Loucy (cell line): ENCODE measurements around the gene ACCSL.
A peak's percentile ranks its signal among the peaks of the same experiment; 100 is the strongest.

Source experiments
- H2AFZ ChIP-seq: fragments of 200-600 bp; sonication (generic); 2 replicates; pipeline ENCODE4 v1.6.0; 2016; ENCODE audit warnings: antibody characterized with exemption, mild to moderate bottlenecking, low read length, moderate library complexity
- H3F3A ChIP-seq: fragments of 200-600 bp; 2 replicates; pipeline ENCODE4 v1.6.0; 2016; ENCODE audit warnings: antibody characterized with exemption, low read depth, mild to moderate bottlenecking
- H3K27me3 ChIP-seq: fragments of 200-600 bp; sonication (generic); 2 replicates; pipeline ENCODE4 v1.6.1; 2014; ENCODE audit warnings: low read length, mild to moderate bottlenecking; ENCODE audit not compliant: insufficient read depth, poor library complexity, severe bottlenecking
- H3K36me3 ChIP-seq: fragments of 200-600 bp; sonication (generic); 2 replicates; pipeline ENCODE4 v1.6.1; 2016; ENCODE audit warnings: low read length; ENCODE audit not compliant: insufficient read depth
- H3K4me1 ChIP-seq: fragments of 200-600 bp; sonication (generic); 2 replicates; pipeline ENCODE4 v1.5.1; 2014; ENCODE audit warnings: low read length, mild to moderate bottlenecking; ENCODE audit not compliant: insufficient read depth, poor library complexity, severe bottlenecking
- H3K4me2 ChIP-seq: fragments of 200-600 bp; sonication (generic); 2 replicates; pipeline ENCODE4 v1.6.0; 2014; ENCODE audit warnings: antibody characterized with exemption, low read length, low read depth, mild to moderate bottlenecking; ENCODE audit not compliant: poor library complexity, severe bottlenecking
- H3K4me3 ChIP-seq: fragments of 200-600 bp; sonication (generic); 2 replicates; pipeline ENCODE4 v1.5.1; 2014; ENCODE audit warnings: low read length, mild to moderate bottlenecking, mixed read lengths; ENCODE audit not compliant: poor library complexity, severe bottlenecking
- H3K79me2 ChIP-seq: fragments of 200-600 bp; sonication (generic); 2 replicates; pipeline ENCODE4 v1.6.1; 2014; ENCODE audit warnings: low read length; ENCODE audit not compliant: insufficient read depth
- H3K9ac ChIP-seq: fragments of 200-600 bp; sonication (generic); 2 replicates; pipeline ENCODE4 v1.6.0; 2014; ENCODE audit warnings: mild to moderate bottlenecking, low read depth, low read length, moderate library complexity; ENCODE audit not compliant: poor library complexity, severe bottlenecking
- H3K9me2 ChIP-seq: fragments of 200-600 bp; sonication (generic); replicated peaks from 2 replicates; pipeline ENCODE4 v1.6.1; 2016; ENCODE audit warnings: low read depth, low read length, mixed read lengths
- H3K9me3 ChIP-seq: fragments of 200-600 bp; sonication (generic); 2 replicates; pipeline ENCODE4 v1.6.1; 2014; ENCODE audit warnings: mild to moderate bottlenecking, antibody characterized with exemption, low read length, low read depth; ENCODE audit not compliant: insufficient read depth
- H4K20me1 ChIP-seq: fragments of 200-600 bp; sonication (generic); 2 replicates; pipeline ENCODE4 v1.6.0; 2014; ENCODE audit warnings: antibody characterized with exemption, low read length, mild to moderate bottlenecking; ENCODE audit not compliant: insufficient read depth, poor library complexity, severe bottlenecking
- EZH2phosphoT487 ChIP-seq: fragments of 200-600 bp; IDR thresholded peaks from 2 replicates; pipeline ENCODE4 v1.6.1; 2018; ENCODE audit warnings: antibody characterized with exemption, mild to moderate bottlenecking, moderate library complexity, borderline replicate concordance
- TF ChIP-seq, protein P1 (sequence below): fragments of 200-600 bp; sonication (generic); conservative IDR thresholded peaks from 2 replicates; pipeline ENCODE4 v1.5.1; 2014; ENCODE audit warnings: mild to moderate bottlenecking, antibody characterized with exemption, low read length

Gene ACCSL

DNA sequence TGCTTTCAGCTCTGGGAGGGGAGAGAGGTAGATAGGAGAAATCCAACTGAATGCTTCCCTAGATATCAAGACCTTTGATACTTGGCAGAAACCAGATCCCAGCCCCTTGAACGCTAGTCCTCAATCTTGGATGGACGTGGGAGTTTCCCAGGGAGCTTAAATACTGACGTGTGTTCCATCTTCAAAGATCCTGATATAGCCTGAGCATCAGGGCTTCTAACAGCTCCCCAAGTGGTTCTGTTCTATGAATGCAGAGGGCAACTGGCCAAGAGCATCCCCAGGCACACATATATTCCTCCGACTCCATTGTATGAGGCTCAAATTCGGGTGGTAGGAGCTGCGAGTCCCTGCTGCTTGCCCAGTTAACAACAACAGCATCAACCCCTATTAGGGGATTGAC, 9.6 kb downstream of the ACCSL start:
- Histone ChIP-seq H4K20me1 (no peaks in the 10 kb centered on the region), H3K9me2 (no peaks in the 10 kb centered on the region), H3K4me3 (no peak overlapping the region), H3K4me1 (no peaks in the 10 kb centered on the region), H3K27me3 (no peaks in the 10 kb centered on the region), H3K36me3 (no peaks in the 10 kb centered on the region), H3K9ac (no peak overlapping the region), H3F3A (no peaks in the 10 kb centered on the region), H3K9me3 (no peaks in the 10 kb centered on the region), H3K4me2 (no peak overlapping the region), H2AFZ (no peak overlapping the region), H3K79me2 (no peaks in the 10 kb centered on the region)
- TF ChIP-seq EZH2phosphoT487 = no peak
- TF ChIP-seq, protein P1, sequence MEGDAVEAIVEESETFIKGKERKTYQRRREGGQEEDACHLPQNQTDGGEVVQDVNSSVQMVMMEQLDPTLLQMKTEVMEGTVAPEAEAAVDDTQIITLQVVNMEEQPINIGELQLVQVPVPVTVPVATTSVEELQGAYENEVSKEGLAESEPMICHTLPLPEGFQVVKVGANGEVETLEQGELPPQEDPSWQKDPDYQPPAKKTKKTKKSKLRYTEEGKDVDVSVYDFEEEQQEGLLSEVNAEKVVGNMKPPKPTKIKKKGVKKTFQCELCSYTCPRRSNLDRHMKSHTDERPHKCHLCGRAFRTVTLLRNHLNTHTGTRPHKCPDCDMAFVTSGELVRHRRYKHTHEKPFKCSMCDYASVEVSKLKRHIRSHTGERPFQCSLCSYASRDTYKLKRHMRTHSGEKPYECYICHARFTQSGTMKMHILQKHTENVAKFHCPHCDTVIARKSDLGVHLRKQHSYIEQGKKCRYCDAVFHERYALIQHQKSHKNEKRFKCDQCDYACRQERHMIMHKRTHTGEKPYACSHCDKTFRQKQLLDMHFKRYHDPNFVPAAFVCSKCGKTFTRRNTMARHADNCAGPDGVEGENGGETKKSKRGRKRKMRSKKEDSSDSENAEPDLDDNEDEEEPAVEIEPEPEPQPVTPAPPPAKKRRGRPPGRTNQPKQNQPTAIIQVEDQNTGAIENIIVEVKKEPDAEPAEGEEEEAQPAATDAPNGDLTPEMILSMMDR = no peak

DNA sequence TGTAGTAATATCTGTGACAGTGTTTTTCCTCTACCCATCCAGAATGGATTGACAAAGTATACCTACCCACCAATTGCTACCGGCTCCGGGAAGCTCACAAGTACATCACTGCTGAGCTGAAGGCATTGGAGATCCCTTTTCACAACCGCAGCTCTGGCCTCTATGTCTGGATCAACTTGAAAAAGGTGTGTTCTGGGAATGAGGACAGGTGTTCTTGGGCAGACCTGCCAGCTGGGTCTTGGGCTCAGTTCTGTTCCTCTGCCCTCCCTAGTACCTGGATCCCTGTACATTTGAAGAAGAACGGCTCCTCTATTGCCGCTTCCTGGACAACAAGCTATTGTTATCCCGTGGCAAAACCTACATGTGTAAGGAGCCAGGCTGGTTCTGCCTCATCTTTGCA, 10.5 kb downstream of the ACCSL start:
- Histone ChIP-seq H3K4me1 (no peaks in the 10 kb centered on the region), H3K9ac (no peak overlapping the region), H2AFZ (no peak overlapping the region), H4K20me1 (no peaks in the 10 kb centered on the region), H3K79me2 (no peaks in the 10 kb centered on the region), H3K36me3 (no peaks in the 10 kb centered on the region), H3K9me3 (no peaks in the 10 kb centered on the region), H3F3A (no peaks in the 10 kb centered on the region), H3K27me3 (no peaks in the 10 kb centered on the region), H3K9me2 (no peaks in the 10 kb centered on the region), H3K4me3 (no peak overlapping the region), H3K4me2 (no peak overlapping the region)
- no peak for TF ChIP-seq EZH2phosphoT487
- TF ChIP-seq, protein P1 = no peak

DNA sequence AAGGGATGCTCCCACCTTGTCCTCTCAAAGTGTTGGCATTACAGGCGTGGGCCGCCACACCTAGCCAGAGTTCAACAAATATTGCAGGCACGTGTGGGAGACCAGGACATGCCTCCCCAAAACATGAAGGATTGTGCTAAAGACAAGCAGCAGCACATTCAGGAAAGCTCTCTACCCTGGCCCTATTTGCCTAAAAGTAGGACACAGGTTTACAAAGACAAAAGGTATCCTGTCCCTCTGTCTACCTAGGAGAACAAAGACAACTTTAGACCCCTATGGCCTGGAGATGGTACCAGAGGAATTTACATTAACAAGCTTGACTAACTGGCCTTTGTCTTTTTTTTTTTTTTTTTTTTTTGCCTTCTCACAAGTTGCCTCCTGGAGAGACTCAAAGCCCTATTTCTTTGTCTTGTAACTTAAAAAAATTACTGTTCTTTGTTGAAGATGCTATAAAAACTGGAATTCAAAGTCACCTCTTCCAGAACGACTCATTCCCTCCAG, 17.4 kb downstream of the ACCSL start:
- Histone ChIP-seq H2AFZ (peak overlapping the region; percentile 53; the same call in 1 of the 2 replicates), H3K4me3 (peak overlapping the region; percentile 80), H3K9ac (peak overlapping the region; percentile 94), H3K4me2 (peak overlapping the region; percentile 59), H3F3A (no peaks in the 10 kb centered on the region), H3K4me1 (peaks cover 12% of the 10 kb centered on the region), H3K27me3 (no peaks in the 10 kb centered on the region), H3K9me3 (no peaks in the 10 kb centered on the region), H3K9me2 (no peaks in the 10 kb centered on the region), H3K79me2 (peaks cover 33% of the 10 kb centered on the region), H3K36me3 (no peaks in the 10 kb centered on the region), H4K20me1 (no peaks in the 10 kb centered on the region)
- TF ChIP-seq, protein P1 = no peak
- TF ChIP-seq EZH2phosphoT487 = no peak
